HG03469 (cell line): ENCODE data around the gene C10orf71.

Source experiments
- ATAC-seq: cut with Tn5 transposase; IDR thresholded peaks from one replicate; pipeline ENCODE4 v1.9.1; 2021; ENCODE audit warnings: mild to moderate bottlenecking, moderate library complexity, moderate number of reproducible peaks; ENCODE audit not compliant: unreplicated experiment

The C10orf71 gene

DNA sequence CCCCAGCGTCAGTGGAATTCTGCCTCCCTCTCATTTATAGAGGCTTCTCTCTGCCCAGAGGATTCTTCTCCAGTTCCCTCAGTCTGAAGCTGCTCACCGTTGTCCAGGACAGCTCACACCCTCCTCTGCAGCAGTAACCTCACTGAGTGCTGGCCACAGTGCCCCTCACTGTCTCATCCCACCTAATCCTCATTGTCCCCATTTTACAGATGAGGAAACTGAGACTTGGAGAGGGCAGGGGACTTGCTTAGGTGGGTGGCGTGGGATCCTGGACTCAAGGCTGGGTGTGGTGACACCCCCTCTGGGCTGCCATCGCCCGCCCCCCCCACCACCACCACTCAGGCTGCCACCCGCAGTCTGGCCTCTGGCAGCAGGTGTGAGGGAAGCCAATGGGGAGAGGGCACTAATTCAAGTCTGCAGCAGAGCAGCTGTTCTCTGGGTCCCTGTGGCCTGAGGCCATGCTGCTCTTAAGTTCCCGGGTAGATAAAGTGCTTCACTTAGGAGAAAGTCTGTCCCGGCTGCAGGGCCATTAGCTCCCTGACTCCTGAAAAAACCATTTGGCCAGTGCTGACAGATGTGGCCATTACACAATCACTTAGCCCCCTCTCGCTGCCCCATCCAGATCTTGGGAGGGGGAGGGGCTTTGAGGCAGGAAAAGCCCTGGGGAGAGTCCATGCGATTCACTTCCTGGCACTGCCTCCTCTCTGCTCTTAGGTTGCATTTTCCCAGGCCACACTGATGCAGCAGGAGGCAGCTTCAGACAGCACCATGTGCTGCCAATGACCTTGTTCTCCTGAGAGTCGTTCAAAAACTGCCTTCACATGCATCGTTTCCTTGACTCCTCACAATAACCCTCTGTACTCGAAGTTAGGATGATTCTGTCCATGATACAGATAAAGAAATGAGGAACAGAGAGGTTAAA lies 60.6 kb downstream of the C10orf71 start:
- no peak for ATAC-seq

DNA sequence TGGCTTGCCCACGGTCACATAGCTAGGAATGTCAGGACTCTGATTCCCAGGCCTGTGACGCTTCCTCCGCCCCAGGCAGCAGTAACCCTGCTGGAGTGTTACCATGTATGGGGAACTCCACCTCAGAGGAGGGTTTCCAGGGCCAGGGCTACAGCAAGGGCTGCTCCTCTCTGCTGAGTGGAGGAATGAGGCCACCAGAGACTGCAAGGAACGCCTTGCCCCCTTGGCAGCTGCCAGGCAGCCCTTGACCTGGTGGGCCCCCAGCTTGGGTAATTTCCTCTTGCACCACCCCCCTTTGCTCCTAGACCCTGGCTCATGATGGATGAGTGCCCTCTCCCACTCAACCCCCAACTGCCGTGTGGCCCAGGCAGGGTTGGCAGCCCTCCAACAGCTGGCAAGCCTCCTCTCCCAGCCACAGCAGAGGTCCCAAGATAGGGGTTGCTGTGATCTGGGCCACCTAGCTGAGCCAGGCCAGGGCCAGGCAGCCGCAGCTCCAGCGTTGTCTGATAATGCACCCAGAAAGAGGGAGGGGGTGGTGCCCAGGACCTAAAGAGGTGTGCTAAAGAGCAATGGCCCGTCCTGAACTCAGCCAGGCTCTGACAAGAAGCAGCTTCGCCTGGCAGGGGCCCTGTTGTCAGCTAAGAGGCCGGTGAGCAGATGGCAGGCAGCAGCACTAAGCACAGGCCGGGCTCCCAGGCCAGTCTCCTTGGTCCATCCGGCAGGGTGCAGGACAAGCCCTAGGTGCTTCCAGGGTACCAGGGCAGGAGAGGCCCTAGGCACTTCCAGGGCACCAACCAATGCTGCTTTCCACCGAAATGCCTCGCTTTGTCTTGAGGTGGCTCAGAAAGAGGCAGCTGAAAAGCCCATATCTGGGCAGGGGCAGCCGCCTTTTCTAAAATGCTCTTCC lies 61.6 kb downstream of the C10orf71 start:
- ATAC-seq = no peak

DNA sequence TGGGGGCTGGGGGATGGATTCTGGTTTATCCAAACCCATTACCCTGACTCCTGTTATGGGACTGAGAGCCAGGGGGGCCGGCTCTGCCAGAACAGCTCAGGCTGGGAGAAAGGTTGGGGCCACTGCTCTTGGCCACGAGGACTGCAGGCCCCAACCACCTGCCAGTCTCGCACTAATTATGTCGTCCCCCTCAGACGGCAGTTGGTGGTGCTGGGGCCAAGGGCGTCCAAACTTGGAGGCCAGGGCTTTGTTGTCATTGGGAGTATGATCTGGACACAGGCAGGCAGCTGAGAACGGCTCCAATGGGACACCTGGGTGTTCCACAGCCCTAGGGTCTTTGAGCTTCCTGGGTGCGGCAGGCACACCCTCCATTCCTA lies 62.2 kb downstream of the C10orf71 start:
- no peak for ATAC-seq

DNA sequence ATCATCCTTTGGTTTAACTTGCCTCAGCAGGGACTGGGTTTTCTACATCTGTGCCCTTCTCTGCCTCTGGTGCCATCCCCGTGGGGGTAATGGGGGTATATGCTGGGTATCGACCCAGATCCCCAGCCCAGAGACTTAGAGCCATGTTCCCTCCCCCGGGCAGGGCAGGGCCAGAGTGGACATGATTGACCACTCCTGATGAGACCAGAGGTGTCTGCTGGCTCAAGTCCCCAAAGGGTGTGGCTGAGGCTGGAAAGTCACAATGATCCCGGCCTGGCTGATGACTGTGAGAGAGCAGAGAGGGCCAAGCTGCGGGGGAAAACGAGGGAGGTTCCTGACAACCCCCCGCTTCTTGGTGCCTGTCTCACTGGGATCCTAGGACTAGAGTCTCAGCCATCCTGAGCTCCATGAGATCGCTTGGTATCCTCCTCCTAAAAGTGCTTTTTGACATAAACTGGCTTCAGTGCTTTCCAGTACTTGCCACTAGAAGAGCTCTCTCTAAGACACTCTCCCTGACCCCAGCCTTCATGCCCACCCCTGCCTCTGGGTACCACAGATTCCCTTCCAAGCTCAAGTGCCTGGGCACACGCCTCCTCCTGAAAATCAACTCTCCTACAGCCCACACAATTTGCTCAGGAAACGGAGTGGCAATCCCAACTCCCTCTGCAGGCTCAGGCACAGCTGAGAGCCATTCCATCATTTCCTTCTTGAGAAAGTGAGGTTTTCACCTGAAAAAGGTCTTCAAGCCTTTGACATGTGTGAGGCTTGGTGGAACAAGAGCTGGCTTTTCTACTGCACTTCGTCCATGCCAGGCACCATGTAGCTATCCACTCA lies 63.0 kb downstream of the C10orf71 start:
- no peak for ATAC-seq

DNA sequence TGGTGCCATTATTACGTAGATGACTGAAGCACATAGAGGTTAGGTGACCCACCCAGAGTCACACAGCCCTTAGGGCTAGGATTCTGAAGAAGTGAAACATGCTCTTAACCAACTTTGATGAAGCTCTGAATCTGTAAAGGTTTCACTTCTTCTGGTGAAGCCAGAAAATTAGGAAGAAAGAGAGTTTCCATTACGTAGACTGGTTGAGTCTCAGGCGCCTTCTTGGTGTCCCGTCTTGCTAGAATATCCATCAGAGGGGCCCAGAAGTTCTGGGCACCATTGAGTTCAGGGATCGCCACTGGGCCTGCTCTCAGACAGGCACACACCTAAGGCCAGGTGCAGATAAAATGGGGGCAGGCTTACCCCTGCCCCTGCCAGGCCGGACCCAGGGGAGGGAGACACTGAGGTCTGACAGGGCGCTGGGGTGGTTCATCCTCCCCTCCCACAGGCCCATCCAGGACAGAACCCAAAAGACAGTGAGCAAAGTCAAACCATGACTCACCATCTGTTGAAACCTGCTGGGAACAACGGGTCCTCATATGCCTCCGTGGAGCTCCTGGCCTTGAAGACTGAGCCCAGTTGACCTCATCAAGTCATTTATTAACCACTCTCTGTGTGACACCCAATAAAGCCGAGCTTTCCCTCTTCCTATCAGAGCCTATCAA lies 63.8 kb downstream of the C10orf71 start:
- peak; percentile 94 for ATAC-seq

DNA sequence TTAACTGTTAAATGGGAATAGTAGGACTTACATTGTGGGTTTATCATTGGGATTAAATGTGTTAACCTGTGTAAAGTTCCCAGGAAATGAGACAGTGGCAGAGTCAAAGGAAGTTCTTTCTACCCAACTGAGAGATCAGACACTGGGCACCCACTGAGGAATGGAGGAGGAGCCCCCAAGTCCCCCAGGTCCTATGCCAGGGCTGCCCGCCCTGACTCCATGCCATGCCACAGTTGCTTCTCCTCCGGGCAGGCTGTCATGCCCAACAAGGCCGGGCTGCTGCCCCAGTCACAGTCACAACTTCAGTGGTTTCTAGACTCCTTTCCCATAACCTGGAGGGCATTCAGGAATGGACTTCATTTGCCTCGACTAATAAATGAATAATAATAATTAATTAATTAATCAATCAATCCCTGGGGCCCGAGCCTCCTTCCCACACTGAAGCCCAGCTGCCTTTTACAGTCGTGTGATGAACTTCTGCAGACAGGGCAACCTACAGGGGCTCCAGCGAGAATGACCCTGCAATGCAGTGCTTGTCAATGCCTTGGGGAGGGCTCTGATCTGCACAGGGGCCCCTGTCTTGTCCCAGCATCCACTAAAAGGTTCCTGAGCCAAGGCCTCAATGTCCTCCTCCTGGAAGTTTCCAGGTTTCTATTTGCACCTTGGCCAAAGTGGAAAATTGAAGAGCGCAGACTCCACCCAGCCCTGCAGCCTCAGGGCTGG lies 64.5 kb downstream of the C10orf71 start:
- ATAC-seq = no peak

DNA sequence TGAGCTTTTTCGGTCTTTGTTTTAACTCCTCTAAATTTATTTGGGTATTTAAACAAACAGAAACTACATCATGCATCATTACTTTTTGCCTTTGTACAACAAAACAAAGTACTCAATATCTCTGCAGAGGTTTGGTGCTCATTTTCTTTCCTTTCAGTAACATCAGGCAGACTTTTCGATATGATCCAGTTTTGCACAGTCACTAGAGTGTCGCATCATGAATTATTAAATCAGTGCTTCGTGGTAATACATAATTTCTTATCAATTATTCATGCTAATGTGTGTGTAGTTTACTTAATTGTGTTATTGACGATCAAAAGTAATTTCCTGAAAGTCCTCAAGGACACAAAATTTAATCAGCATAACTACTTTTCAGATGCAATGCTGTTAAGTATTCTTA lies 65.1 kb downstream of the C10orf71 start:
- no peak for ATAC-seq

DNA sequence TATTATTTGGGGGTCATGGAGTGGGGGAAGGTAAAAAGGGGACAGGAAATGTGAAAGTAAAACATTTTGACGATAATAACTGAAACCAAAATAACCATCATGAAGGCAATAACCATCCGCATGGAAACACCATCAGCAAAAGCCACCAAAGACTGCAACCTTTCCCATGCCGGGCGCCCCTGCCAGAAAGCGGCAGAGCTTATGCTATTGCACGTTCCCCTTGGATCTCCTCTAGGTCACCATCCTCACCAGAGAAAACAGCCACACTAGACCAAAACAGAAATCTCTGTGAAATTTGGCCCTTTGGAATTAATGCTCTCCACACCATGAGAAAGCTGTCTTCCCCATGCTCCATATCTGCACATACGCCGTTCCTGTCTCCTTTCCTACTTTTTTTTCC lies 65.8 kb downstream of the C10orf71 start:
- ATAC-seq = no peak

DNA sequence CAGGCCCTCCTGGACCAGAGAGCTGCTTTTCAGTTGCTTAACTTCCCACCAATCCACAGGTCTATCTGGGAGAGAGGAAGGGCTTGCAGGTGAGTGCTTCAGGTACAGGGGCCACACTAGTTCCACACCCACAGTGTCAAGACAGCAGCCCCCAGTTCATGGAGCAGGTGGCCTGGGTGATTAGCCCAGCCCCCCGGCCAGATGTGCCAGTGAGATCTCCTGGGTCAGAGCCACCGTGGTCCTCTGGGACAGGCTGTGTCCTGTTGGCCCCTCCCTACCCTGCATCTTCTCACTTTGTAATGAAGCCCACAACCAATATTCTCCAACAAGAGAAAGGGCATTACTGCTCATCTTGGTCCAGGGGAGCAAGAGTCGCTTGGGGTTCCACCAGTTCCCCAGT lies 66.3 kb downstream of the C10orf71 start:
- ATAC-seq = no peak

DNA sequence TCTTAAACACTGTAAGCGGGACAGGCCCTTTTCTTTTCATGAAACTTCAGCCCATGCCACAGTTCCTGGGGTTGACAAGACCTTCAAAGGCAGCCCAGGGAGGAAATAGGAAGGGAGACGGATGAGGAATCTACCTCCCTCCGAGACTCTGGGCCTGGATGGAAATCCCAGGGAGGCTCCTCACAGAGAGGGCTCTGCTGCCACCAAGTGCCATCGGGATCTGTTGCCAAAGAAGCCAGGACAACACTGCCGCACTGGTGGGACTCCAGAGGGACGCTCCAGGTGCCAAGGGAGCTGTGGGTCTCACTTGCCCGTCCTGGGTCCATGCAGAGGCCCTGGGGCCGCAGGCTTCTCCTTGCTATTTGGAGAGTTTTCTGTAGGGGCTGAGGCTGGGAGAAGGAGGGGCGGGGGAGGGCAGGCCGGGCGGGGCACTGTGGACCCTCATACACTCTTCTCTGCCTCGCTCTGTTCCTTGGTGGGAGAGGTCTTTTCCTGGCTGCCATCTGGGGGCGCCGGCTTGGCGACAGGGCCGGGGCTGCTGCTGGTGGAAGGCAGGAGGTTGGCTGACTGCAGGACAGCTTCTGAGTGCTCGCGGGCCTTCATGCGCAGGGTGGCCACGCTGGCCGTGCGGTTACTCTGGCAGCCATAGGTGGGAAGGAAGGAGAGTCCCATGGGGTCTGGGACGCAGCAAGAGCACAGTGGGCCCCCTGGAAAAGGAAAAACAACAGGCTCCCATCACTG lies 66.9 kb downstream of the C10orf71 start:
- ATAC-seq = no peak

DNA sequence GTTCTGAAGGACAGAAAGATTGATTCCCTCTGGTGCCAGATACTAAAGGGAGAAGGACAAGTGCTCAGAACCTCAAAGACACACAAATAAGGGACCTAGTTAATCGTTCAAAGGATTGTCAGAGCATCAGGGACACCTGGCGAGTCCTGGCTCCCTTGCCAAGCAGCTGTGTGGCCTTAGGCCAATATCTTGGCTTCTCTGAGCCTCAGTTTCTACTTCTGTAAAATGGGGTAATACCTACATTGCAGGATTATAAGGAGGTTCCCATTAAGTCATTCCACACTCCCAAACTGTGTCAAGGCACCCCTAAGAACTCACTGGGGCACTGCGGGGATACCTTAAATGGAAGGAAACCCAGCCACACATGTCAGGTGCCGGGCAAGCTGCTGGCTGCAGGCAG lies 67.5 kb downstream of the C10orf71 start:
- ATAC-seq = no peak

DNA sequence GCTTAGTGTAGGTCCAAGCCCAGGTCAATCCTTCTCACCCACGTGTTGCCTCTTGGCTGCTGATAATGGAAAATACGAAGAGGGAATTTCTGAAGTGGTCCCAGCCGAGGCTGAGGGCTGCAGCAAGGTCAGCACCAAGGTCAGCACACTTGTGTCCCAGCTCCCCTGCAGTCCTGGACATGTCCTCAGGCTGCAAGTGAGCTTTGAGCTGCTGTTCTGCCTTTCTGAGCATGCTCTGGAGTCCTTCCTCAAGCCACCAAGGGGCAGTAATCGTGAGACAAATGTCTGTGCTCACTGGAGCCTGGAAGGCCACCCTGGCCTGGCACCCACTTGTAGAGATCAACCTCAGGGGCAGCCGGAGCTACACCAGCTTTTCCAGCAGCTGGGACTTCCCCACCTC lies 68.6 kb downstream of the C10orf71 start:
- ATAC-seq = no peak

DNA sequence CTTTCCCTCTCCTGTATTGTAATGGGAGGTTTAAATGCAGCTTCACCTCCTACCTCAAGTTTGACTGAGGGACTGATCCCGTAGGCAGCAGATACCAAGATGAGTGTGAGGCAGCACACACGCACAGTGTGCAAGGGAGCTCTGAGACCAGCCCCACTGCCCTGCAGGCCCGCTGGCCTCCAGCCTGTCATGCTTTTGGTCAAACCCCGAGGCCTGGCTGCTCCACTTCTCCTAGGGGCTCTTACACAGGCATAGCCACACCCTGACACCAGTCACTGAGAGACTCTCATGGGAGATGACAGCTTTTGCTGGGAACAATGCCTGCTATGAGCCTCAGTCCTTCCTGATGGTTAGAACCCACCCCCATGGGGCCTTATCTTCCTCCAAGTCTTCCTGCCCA lies 69.3 kb downstream of the C10orf71 start:
- ATAC-seq = no peak

DNA sequence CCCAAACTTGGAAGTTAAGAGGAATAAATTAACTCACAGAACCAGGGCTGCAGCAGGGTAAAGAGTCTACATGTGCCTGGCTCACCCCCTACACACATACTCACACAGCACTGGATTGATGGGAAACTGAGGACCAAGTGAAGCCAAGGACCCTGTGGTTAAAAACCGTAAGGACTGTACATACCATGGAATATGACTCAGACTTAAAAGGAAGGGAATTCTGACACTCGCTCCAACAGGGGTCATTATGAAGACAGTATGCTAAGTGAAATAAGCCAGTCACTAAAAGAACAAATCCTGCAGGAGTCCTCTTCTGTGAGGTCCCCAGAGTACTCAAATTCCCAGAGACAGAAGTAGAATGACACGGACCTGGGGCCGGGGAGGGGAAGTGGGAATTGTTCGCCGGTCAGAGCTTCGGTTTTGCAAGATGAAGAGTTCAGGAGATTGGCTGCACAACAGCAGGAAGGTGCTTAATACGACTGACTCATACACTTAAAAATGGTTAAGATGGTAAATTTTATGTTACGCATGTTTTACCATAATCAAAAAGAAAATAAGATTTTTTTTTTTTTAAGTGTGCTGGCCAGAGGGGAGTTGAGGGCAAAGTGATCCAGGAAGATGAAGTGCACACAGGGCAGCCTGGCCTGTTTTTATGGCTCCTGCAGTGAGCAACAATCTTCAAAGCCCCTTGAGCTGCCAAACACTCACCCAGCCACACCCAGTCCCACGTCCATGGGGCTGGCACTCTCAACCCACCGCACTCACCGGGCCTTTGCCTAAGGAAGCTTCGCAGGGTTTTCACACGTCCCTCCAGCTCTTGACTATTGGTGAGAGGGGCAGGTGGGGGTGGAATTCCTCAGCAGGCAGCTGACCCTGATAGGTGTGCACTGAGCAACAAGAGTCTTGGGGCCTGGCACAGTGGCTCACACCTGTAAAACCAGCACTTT lies 70.5 kb downstream of the C10orf71 start:
- no peak for ATAC-seq

DNA sequence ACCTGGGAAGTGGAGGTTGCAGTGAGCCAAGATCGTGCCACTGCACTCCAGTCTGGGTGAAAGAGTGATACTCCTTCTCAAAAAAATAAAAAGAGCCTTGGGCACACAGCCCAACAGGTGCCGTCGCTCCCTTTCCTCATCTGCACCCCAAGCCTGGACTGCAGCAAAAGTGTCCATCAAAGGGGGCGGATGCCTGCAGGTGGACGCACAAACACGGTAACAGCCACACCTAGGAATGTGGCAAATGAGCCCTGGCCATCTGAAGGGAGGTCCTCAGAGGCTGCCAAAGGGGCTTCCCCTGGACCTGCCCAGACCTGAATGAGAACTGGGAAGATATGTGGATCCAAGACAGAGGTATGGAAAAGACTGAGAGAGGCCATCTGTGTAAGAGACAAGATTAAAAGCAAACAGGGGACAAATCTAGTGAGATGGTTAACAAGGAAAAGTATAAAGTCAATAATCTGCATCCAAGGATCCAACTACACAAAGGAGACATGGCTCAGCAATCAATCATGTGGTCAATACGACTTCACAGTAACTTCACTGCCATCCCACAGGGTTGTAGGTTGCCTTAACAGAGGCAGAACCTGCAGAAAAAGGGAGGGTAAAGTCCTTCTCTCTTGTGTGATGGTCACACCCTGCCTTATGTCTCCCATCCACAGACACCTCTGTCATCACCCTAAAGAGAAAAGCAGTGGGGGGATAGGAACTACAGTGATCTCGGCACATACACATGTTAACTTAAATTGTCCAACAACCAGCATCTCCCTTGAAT lies 71.5 kb downstream of the C10orf71 start:
- no peak for ATAC-seq

DNA sequence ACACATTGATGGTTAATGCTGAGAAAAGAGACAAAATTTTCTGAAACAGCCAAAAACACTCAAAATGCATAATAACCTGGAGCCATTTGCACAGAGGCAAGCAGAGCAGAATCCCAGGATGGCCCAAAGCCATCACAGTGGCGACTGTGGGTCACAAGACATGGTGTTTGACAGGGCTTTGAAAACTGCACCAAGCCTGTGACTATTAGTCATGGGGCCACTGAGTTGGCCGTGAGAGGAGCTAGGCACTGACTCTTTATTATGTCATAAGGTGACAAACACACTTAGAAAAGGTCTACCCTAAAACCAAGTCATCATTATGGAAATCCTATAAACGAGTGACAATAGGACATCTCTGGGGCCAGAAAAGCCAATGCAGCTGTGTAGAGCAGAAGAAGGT lies 73.0 kb downstream of the C10orf71 start:
- no peak for ATAC-seq

DNA sequence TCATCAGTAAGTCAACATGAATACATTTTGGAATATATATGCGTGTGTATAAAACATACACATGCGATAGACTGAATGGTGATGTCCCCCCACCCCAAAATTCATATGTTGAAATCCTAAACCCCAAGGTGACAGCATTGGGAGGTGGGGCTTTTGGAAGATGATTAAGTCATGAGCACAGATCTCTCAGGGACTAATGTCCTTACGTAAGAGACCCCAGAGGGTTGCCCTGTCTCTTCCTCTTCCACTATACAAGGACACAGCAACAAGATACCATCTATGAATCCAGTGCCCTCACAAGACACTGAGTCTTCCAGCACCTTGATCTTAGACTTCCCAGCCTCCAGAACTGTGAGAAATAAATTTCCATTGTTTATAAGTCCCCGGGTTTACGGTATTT lies 74.4 kb downstream of the C10orf71 start:
- ATAC-seq = no peak
